Spleen (tissue), 7 donors: ENCODE measurements around the gene CDH19.

Source experiments
- CTCF ChIP-seq, 11 experiments: fragments of 200-600 bp in 7 of 11; fragments of 450-650 bp in 4 of 11; sonication (generic) in 4 of 11; IDR thresholded peaks in 8 of 11; conservative IDR thresholded peaks in 3 of 11; 1 replicate in 7 of 11; 2 replicates in 4 of 11; pipeline versions ENCODE4 v1.4.0 to v1.8.0; 2016 to 2021; ENCODE audit warnings: antibody characterized with exemption in 11 of 11, inconsistent platforms in 4 of 11, mild to moderate bottlenecking in 1 of 11
- POLR2A ChIP-seq, 3 donors: fragments of 450-650 bp; IDR thresholded peaks; one replicate each; pipeline ENCODE4 v1.5.1; 2017; ENCODE audit warnings: antibody characterized with exemption in 3 of 3, mild to moderate bottlenecking in 1 of 3
- POLR2AphosphoS5 ChIP-seq, 3 donors: sonication (generic); formaldehyde crosslinking; IDR thresholded peaks; one replicate each; pipeline ENCODE4 v1.5.1; 2017; ENCODE audit warnings: antibody characterized with exemption in 3 of 3
- donor health status: DM: no; HTN: no; CAD: no; lungs with moderate emphysema.
- donor health status: DM: no; HTN: no; CAD: no.
- donor health status: DM: no; HTN: no; CAD: no.

- TF ChIP-seq CTCF (IDR thresholded peaks at IDR 0.05 in 8 of 11, conservative IDR thresholded peaks at IDR 0.05 in 3 of 11) (no peak), POLR2AphosphoS5 (IDR thresholded peaks at IDR 0.05) (no peak), POLR2A (IDR thresholded peaks at IDR 0.05) (no peak)
These were observed 11.3 kb upstream of the CDH19 start for GRCh38 chr18:66615176-66615575.
